NCI-H526 treated with DMSO at 0.1 percent for 48 hours (cell line): ENCODE results near the gene PIK3CB.
"Not testable (repeated sequence)": the region's sequence is repeated elsewhere in the genome, so short reads cannot be mapped to it uniquely, and the experiment has no call there.

Source experiments
- DNase-seq: peaks from one replicate; lab custom pipeline; 2025; lab: John Stamatoyannopoulos, UW

The PIK3CB gene

DNA sequence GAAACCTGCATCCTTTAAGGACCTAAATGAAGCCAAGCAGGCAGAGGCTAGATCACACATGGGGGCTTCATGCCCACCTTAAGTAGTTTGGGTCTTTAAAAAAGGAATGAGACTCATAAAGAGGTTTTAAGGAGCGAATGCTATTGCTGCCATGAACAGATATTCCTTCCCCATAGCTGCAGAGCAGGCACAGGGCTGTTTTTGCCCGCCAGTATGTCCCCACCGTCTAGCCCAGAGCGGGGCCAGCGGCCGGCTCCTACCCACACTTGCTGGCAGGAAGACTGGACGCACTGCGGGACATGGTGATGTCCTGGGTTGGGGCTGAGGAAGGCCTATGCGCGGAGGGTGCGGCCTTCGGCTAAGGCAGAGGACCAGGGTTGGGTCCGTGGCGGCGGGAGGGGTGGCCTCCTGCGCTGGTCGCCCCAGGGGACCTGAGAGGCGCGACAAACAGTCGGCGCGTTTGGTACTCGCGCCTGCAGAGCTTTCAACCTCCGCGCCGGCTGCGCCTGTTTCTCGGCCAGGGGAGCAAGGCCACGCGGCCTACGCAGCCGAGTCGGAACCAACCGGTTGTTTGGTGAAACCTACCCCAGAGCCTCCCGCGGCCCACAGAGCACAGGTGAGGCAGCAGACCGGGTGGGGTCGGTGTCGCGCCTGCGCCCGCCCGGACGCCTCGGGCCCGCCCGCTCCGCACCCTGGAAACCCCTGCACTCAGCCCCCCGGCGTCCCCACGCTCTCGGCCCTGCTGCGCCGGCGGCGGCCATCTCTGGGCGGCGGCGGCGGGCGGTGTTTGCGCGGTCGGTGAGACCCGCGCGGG lies 226.2 kb downstream of the PIK3CB start, which contains the start of gene FAIM:
Gene FAIM (plus strand): TSS at position 450 of the 814 bp plus-strand sequence. CDS start 10,956 bp downstream, outside the sequence.
- peak; percentile 78 for DNase-seq

DNA sequence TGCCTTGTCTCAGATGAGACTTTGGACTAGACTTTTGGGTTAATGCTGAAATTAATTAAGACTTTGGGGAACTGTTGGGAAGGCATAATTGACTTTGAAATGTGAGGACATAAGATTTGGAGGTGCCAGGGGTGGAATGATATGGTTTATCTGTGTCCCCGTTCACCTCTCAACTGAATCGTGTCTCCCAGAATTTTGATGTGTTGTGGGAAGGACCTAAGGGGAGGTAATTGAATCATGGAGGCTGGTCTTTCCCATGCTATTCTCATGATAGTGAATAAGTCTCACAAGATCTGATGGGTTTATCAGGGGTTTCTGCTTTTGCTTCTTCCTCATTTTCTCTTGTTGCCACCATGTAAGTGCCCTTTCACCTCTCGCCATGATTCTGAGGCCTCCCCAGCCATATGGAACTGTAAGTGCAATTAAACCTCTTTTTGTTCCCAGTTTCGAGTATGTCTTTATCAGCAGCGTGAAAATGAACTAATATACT lies 230.6 kb downstream of the PIK3CB start:
- not testable (repeated sequence) for DNase-seq
